ENCODE data around the gene FEV.

The FEV gene

GRCh38 chr2:218959141-218959731, 25.7 kb downstream of the FEV start, which contains the start of gene CDK5R2:
Gene CDK5R2 (plus strand): TSS chr2:218959666. CDS start chr2:218959821, 155 bp downstream.
- DNase-seq (ENCODE audit: extremely low read depth, low read depth) = peak; percentile 46
- TF ChIP-seq CTCF (IDR thresholded peaks at IDR 0.05; ENCODE audit: low read depth, low read length) = no peak

DNA sequence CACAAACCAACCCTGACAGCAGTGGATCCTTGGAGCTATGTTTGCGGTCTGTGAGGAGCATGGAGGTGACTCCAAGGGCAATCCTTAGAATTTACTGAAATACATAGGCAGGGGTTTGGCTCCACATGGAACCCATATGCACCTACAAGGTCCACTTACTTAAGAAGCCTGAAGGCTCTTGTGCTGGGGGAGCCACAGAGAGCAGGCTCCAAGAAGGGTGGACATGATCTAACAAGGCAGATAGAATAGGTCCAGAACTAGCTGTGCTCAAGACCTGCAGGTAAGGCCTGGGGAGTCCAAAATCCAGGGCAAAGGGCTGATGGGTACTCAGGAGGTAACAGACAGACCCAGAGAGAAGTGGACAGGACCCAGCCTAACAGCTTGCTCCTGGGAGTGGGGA, 26.7 kb downstream of the FEV start:
- no peak for TF ChIP-seq CTCF (IDR thresholded peaks at IDR 0.05; ENCODE audit: low read depth, low read length)
- DNase-seq (ENCODE audit: extremely low read depth, low read depth) = no peak

DNA sequence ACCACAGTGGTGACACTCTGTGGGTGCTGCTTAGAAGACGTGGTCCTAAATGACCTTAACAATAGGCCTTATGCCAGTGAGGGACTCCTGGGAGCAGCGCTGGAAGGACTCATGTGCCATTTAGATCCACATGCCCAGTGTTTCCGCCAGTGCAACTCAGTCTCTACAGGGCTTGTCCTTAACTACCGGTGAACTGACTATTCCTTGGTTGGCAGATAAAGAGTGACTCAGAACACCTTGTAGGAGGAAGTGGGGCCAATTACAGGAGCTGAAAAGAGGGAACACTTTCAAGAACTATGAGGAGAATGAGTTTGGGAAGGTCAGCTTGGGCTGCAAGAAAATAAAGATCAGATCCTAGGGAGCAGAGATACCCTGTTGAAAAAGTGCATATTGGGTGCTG, 27.3 kb downstream of the FEV start:
- no peak for DNase-seq (ENCODE audit: extremely low read depth, low read depth)
- TF ChIP-seq CTCF (IDR thresholded peaks at IDR 0.05; ENCODE audit: low read depth, low read length) = no peak

GRCh38 chr2:218956039-218956438, 28.9 kb downstream of the FEV start:
- no peak for DNase-seq (ENCODE audit: extremely low read depth, low read depth)
- no peak for TF ChIP-seq CTCF (IDR thresholded peaks at IDR 0.05; ENCODE audit: low read depth, low read length)

- TF ChIP-seq CTCF (IDR thresholded peaks at IDR 0.05; ENCODE audit: low read depth, low read length) = no peak
- DNase-seq (ENCODE audit: extremely low read depth, low read depth) = no peak
These were observed 30.3 kb downstream of the FEV start for GRCh38 chr2:218954541-218955300.

DNA sequence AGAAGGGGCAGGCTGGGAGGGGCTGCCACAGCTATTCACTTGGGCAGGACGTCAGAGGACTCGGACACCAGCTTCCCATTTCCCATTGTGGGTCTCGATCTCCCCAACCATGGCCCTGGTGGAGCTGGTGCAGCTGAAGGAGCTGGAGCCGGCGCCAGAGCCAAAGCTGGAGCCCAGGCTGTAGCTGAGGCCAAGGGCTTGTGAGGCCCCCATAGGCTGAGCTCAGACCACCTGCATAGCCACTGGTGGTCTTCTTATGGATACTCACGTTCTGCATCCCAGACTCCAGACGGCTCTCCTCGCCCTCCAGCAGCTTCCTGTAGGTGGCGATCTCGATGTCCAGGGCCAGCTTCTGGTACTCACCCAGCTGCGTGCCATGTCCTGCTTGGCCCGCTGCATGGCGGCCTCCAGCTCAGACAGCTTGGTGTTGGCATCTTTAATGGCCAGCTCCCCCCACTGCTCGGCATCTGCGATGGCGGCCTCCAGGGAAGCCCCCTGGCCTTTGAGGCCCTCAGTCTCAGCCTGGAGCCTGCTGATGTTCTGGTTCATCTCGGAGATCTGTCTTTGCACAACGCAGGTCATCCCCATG, 31.5 kb downstream of the FEV start:
- DNase-seq (ENCODE audit: extremely low read depth, low read depth) = no peak
- no peak for TF ChIP-seq CTCF (IDR thresholded peaks at IDR 0.05; ENCODE audit: low read depth, low read length)

DNA sequence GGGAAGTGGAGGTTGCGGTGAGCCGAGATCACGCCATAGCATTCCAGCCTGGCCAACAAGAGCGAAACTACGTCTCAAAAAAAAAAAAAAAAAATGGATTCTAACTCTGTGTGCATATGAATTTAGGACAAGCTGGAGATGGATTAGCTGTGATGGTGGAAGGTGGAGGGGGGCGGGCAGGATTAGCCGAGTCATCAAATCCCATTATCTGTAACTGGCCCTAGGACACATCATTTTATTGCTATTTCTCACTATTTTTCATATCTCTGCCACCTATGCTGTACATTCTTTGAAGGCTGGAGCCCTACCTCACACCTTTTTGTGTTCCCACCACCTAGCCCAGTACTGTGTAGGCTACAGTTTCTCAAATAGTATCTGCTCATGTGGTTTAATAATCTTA, 32.8 kb downstream of the FEV start:
- TF ChIP-seq CTCF (IDR thresholded peaks at IDR 0.05; ENCODE audit: low read depth, low read length) = no peak
- no peak for DNase-seq (ENCODE audit: extremely low read depth, low read depth)

Measured in AG09319 (cell line).